Endometrial microvascular endothelial cells (primary cell): ENCODE results near the gene ARID3B. TPM values are rescaled to one million over a fixed set of nuclear protein-coding genes. Genes with fewer than 3 reads are reported as not detected.
"Not testable (repeated sequence)": the region's sequence is repeated elsewhere in the genome, so short reads cannot be mapped to it uniquely, and the experiment has no call there.

Experiments
- in situ Hi-C: cut with HindIII; loops from 2 replicates; pipeline ENCODE4 v1.10.0; 2017; ENCODE audit warnings: low sequenced_read_pairs, low pct_unique_long_range_greater_than_20kb; ENCODE audit errors: inconsistent ontology term
- total RNA-seq: library from RNA; depleted of rRNA; stranded (reverse); fragments of >200 nt; gene quantifications from one replicate; pipeline ENCODE4 v1.2.3, GENCODE V29; 2015; ENCODE audit errors: inconsistent ontology term

ARID3B gene
- total RNA-seq, 1 donor from 2014 or later: 3.6 TPM

DNA sequence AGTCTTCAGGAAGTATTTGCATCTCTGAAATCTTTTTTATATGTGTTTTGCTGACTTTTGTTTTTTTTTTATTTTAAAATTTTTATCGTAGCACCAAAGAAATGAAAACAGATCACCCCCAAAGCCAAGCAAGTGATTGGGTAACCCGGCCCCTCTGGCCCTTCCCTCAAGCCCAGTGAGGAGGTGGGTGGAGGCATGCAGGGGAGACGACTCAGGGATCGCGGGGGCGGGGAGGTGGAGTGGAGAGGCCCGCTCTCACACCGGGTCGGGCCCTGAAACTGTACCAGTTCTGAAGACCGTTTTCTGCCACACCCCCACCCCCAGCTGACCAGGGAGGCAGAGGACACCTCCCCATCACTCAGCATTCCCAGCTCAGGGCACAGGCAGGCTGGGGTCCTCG is 55.7 kb downstream of the ARID3B start:
- in situ Hi-C loops: not testable (repeated sequence)

DNA sequence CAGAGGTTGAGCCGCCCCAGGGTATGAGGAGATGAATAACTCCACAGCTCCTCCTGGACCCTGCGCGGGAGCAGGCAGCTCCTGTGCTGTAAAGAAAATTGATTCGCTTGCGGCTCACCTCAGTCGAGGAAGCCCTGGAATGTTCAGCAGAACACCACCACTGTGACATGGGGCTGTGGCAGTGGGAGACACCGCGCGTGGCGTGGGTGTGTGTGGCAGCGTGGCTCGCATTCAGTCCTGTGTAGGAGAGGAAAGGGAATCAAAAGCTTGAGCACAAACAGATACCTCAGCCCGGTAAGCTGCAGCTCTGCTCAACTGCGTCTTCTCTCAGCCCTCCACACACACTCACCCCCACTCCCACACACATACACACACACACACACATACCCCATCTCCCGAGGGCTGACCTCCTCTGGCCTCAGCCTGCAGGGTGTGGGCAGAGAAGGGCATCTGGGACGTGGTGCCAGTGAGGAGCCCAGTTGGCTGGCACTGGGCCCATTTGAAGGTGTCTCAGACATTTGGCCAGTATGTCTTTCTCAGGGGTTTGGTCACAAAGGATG is 56.2 kb downstream of the ARID3B start:
- in situ Hi-C loops: not testable (repeated sequence)

DNA sequence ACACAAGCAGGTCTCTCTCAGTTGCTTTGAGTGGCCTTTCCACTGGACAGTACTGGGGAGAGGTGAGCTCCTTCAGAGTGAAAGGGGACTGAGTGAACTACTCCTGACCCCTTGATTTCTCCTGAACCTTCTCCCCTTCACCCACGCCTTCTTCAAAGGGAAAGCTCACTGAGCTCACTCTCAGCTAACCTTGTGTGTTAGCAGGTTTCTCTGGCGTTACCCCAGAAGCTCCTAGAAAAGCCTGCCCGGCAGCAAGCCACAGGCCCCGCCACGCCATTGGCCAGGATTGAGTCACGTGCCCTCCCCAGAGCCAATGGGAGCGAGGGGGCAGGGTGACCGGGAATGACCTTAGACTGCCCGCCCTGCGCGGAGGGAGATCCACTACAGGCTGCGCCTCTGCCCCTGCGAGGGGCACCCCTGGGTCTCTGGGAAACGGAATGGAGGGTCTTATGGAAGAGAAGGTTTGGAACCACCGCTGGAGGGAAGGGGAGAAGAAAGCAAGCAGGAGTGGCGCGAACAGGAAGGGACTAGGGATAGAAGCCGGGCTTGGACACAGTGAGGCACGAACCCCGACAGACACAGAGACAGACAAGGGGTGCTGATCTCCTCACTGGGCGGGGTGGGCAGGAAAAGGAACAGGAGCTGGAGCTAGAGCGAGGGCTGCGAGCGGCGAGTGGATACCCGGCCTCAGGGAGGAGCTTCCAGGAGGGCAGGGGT is 57.3 kb downstream of the ARID3B start:
- in situ Hi-C loops: no loop called here

DNA sequence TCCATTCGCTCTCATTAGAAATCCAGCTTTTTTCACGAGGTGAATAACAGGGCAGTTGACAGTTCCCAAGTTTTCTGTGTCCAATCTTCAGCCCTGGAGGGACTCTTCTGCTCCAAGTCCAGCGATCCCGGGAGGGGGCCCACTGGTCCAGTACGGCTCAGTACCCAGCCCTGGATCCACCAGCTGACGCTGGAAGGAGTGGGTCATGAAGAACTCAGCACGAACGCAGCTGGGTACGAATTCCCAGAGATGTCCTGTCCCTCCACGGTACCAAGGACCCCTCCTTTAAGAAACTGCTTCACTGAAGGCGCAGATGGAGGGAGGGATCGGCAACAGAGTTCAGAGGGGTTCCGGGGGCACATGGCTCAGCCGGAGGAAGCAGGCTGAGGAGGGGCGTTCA is 58.1 kb downstream of the ARID3B start:
- in situ Hi-C loops: no loop called here

DNA sequence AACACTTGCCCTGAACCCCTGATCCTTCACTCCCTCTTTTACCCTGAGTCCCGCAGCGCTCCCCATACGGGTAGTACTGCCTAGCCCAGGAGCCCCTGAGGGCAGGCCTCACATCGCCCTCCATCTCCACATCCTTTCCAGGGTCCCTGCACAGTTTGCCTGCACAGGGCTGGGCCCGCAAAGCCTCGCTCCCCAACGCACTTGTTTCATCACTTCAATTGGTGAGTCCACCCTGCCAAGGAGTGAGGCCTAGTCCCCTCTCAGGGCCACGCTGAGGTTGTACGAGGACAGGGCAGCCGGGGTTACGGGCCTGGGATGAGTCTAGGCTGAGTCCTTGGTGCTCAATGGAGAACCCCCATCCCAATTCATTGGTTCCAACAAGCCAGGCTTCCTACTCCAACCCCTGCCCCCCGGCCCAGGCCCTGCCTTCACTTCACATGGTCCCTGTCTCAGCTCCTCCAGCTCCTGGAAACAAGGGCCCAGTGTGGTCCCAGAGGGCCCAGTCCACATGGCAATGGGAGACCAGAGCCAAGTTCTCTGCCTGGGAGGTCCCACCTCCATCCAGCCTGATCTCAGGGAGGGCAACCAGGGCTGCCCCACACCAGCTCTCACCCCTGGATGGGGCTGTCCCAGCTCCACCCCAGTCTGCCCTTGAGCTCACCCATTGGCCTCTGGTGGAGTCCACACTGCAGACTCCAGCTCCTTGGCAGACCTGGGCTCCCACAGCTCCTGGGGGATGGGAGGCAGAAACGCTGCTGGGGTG is 62.2 kb downstream of the ARID3B start:
- in situ Hi-C loops: no loop called here

DNA sequence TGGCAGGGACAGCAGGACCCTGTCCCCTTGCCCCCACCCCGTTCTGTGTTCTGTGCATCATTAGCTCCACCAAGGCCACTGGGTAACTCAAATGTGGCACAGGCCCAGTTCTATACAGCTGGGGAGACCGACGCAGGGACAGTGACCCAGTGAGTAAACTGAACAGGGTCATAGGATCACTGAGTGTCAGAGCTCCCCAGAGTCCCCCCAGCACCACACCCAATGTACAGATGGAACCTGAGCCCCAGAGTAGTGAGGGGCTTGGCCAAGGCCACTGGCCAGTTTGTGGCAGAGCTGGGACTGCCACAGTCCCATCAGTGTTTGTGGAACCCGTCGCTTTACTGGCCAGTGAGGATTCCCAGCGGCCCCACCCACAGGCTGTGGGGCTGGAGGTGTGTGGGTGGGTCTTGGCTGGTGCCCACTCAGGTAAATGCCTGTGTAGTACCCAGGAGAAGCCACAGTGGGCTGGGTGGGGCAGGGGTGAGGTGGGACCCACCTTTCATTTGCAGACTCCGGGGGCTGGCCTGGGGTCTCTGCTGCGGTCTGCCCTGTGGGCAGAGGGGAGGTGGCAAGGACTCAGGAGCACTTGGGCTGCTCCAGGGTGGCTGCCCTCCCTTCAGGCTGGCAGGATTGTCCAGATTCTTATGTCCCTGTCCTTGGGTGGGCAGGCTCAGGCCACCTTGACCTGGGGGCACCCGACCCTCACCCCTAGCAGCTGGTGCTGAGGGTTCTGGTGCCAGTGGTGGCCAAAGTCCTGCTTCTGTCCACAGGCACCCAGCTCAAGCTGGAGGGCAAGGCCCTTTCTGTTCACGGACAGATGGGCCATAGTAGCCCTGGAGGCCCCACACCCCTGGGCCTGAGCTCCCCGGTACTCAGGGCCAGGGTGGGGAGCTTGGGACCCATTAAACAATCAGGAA is 63.0 kb downstream of the ARID3B start:
- in situ Hi-C loops: no loop called here

DNA sequence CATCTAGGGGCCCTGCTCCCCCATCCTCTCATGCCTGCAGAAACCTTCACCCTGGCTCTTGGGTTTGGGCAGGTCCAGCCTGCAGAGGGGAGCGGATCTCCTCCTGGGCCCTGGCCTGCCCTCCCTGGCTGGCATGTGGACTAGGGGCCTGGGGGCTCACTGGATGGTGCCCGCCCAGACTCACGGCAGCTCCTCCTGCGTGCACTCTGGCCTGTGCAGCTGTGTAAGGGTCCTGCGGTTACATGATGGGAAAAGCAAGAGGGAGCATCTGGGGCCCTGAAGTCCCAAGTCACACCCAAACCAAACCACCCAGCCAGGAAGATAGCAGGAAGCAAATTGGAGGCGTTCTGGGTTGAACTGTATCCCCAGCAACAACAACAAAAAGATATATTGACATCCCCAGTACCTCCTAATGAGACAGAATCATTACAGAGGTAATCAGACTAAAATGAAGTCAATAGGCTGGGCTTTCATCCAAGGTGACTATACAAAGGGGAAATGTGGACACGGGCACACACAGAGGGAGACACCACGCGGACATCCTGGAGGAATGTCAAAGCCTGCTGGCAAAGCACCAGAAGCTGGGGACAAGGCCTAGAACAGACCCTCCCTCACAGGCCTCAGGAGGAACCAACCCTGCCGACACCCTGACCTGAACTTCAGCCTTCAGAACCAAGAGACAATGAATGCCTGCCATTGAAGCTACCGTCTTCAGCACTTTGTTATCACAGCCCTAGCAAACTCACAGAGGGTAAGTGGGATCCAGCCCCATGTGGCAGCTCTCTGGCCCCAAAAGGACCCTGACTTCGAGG is 64.2 kb downstream of the ARID3B start:
- in situ Hi-C loops: no loop called here

DNA sequence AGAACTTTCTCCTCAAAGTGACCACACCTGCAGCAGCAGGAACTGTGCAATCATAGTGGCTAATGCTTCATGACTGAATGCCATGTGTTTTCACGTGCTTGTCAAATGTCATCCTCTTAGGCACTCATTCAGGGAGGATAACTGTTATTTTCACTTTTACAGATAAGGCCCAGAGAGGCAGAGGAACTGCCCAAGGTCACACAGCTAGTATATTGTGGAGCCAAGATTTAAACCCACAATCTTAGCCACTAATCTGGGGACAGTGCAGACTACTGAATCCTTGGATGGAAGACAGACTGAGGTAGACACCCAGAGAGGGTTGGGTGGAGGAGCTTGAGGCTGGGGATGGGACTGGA is 64.8 kb downstream of the ARID3B start:
- in situ Hi-C loops: no loop called here

DNA sequence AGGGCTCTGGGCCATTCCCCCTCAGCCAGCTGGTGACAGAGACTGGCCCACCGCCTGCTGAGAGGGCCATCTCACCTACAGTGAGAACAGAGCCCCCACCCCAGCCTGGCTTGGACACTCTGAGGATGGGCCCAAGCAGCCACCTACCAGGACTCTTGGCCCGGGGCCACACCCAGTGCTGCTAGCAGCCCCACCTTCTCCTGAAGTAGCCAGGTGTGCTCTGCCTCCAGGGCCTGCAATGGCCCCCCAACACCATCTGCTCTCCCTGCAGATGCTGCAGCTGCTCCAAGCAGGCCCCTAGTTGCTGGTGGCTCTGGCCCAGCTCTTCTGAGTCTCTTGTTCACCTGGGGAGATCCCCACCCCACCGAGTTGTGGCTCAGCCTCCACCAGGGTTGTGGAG is 67.8 kb downstream of the ARID3B start:
- in situ Hi-C loops: no loop called here

DNA sequence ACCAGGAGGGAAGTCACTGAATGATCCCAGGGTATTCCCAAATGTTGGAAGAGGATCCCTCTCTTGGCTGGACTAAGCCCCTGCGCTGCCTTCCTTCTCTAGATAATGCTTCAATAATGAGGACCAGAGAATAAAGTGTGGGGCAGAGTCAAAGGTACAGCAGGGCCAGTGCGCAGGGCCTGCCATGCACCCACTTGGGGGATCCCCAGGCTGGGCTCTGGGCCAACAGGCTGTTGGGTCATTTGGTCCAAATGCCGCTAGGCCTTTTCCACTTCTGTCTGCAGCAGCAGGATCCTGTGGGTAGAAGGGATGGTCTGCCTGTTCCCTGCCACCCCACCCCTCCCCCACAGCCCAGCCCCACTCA is 68.9 kb downstream of the ARID3B start:
- in situ Hi-C loops: no loop called here

DNA sequence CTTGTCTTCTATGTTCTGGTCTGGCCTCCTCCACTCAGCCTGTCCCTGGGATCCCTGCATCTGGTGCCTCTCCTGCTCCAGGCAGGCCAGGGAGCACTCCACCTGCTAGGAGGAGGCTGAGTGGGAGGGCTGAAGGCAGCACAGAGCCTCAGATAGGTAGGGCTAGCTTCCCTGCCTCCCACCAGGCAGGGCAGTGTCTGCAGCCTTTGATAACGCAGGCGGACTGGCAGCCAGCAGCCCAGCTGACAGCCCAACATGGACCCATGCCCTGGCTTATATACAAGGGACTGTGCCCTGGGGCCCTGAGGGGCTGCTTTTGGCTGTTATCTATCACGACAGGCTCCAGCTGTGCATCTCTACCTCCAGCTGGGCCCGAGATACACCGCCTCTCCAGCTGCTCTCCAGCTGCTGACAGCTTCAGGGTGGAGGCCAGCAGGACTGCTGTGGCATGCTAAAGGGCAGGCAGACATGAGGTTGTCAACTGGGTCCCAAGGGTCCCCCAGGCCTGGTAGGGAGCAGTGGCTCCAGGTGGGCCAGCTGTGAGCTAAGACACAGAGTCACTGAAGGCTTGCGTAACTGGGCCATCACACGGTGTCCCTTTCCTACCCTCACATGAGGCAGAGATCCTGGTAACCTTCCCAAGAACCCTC is 69.4 kb downstream of the ARID3B start:
- in situ Hi-C loops: no loop called here

DNA sequence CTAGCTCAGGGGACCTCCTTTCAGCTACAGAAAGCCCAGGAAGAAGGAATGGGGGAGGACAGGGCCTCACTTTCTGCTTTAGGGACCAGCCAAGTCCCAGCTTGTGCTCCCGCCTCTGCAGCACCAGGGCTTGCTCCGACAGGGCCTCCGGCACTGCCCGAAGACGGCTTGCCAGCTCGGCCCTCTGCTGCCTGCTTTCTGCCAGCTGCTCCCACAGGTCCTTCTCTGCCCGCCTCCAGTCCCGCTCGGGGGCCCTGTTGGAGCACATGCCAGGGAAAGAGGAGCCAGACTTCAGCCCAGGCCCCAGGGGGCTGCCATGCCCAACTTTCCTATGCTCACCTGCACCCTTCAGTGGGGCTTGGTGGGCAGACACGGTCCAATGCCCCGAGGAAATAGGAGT is 70.3 kb downstream of the ARID3B start:
- in situ Hi-C loops: no loop called here

DNA sequence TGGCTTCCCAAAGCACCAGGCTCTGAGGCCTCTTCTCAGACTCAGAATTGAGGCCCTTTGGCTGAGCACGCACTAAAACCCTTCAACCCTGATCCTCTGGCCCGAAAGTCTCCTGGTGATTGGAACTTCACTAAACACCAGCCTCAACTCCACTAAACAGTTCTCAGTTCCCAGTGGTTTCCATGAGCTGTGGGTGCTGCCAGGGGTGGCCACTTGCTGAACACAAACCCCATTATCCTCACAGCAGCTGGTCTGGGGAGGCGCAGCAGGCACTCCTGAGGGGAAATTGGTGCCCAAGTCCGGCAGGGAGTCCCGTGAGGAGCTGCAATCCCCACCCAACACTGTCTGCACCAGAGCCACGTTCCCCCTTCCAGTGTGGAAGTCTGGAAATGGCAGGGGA is 70.8 kb downstream of the ARID3B start:
- in situ Hi-C loops: no loop called here

DNA sequence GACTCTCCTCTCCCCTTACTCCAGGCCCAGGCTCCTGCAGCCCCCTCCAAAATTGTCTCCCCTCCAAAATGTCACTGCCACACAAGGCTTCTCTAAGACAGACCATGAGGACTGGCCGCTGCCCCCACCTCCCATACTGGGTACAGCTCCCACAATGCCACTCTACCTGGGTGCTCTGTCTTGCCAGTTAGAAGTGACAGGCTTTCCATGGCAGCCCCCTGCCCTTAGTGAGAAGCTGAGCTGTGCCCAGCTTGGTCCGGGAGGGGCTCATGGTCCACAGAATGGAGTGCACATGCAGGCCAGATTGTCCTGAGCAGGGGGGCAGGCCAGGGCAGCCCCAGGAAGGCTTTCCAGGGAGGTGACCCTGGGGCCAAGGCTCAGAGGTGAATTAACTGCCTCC is 71.7 kb downstream of the ARID3B start:
- in situ Hi-C loops: no loop called here

DNA sequence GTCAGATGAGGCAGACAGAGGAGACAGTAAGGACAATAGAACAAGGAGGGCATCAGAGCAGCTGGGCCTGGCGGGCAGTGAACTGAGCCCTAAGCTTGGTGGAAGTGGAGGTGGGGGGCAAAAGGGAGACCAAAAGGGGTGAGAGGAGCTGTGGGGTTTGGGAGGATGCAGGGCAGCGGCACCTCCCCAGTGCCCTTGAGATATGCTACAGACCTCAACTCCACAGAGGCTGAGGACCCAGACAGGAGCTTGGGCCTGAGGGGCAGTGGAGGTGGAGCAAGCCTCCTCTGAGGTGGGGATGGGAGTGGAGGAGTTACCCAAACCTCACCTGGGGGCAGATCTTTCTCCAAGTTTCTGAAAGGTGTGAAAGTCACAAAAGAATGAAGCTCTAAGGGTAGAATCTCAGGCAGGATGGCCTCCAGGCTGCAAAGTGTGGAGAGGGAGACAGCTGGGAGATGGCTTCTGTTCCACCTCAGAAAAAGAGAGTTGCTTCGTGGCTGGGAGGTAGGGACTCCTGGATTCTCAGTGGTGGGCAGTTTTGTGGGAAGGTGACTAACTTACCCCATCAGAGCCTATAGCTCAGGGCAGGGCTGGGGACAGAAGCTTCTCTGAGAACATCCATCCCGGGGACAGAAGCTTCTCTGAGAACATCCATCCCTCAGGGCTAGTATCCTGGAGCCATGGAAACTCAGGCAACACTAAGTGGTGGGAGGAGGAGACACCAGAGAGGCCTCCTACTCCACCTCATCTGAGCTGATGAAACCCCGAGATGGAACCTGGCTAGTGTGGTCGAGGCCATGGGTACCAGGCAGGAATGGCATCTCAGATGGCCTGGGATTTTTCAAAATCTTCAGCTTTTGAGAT is 72.3 kb downstream of the ARID3B start:
- in situ Hi-C loops: no loop called here

DNA sequence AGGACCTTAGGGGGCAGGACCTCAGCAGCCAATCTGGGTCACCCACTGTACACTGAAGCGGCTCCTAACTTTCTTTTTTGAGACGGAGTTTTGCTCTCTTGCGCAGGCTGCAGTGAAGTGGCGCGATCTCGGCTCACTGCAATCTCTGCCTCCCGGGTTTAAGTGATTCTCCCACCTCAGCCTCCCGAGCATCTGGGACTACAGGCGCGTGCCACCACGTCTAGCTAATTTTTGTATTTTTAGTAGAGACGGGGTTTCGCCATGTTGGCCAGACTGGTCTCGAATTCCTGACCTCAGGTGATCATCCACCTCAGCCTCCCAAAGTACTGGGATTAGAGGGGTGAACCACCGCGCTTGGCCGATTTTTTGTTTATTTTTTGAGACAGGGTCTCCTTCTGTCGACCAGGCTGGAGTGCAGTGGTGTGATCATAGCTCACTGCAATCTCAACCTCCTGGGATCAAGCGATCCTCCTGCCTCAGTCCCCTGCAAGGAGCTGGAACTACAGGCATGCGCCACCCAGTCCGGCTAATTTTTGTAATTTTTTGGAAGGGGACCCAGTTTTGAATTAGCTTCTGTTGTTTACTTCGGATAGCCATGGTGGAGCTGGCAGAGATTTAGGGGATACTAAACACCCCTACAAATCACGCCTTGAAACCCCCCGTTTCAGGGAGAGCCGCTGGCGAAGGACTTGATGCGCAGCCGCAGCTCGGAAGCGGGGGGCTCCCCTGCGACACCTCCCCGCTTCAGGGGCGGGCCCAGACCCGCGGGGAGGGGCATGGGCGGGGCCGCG is 73.1 kb downstream of the ARID3B start:
- in situ Hi-C loops: no loop called here
